Measurements from ENCODE around the gene DIPK1B.

Gene DIPK1B

GRCh38 chr9:136673088-136673974 lies 39.0 kb upstream of the DIPK1B start:
- no peak for DNase-seq (ENCODE audit: low spot score)

GRCh38 chr9:136673975-136674785 lies 38.2 kb upstream of the DIPK1B start:
- DNase-seq (ENCODE audit: low spot score), result no peak

GRCh38 chr9:136674786-136675349 lies 37.5 kb upstream of the DIPK1B start:
- no peak for DNase-seq (ENCODE audit: low spot score)

- DNase-seq (ENCODE audit: low spot score), result no peak
These were observed 36.7 kb upstream of the DIPK1B start for GRCh38 chr9:136675477-136676296.

GRCh38 chr9:136676297-136676794 lies 36.0 kb upstream of the DIPK1B start:
- no peak for DNase-seq (ENCODE audit: low spot score)

GRCh38 chr9:136676920-136677686 lies 35.3 kb upstream of the DIPK1B start:
- no peak for DNase-seq (ENCODE audit: low spot score)

- no peak for DNase-seq (ENCODE audit: low spot score)
These were observed 34.3 kb upstream of the DIPK1B start for GRCh38 chr9:136678034-136678433.

GRCh38 chr9:136678624-136679023 lies 33.7 kb upstream of the DIPK1B start:
- no peak for DNase-seq (ENCODE audit: low spot score)

- DNase-seq (ENCODE audit: low spot score), result no peak
These were observed 32.9 kb upstream of the DIPK1B start for GRCh38 chr9:136679431-136679941.

- DNase-seq (ENCODE audit: low spot score), result no peak
These were observed 31.3 kb upstream of the DIPK1B start for GRCh38 chr9:136681029-136681428.

GRCh38 chr9:136681945-136682699 lies 30.2 kb upstream of the DIPK1B start:
- DNase-seq (ENCODE audit: low spot score), result no peak

- DNase-seq (ENCODE audit: low spot score), result no peak
These were observed 29.7 kb upstream of the DIPK1B start for GRCh38 chr9:136682710-136683109.

GRCh38 chr9:136683173-136683745 lies 29.1 kb upstream of the DIPK1B start:
- DNase-seq (ENCODE audit: low spot score), result no peak

- DNase-seq (ENCODE audit: low spot score), result no peak
These were observed 28.6 kb upstream of the DIPK1B start for GRCh38 chr9:136683755-136684154.

GRCh38 chr9:136684339-136684738 lies 28.0 kb upstream of the DIPK1B start:
- no peak for DNase-seq (ENCODE audit: low spot score)

- no peak for DNase-seq (ENCODE audit: low spot score)
These were observed 27.6 kb upstream of the DIPK1B start for GRCh38 chr9:136684799-136685198.

GRCh38 chr9:136685216-136685615 lies 27.2 kb upstream of the DIPK1B start:
- no peak for DNase-seq (ENCODE audit: low spot score)

- no peak for DNase-seq (ENCODE audit: low spot score)
These were observed 26.4 kb upstream of the DIPK1B start for GRCh38 chr9:136685790-136686533.

- no peak for DNase-seq (ENCODE audit: low spot score)
These were observed 25.9 kb upstream of the DIPK1B start for GRCh38 chr9:136686534-136686793.
